ENCODE data around the gene CRADD.

GRCh38 chr12:93831374-93831773 is 154.2 kb downstream of the CRADD start:
- no peak for TF ChIP-seq CTCF (IDR thresholded peaks at IDR 0.05)
- no peak for TF ChIP-seq EZH2 (IDR thresholded peaks at IDR 0.05)
- no peak for TF ChIP-seq EZH2phosphoT487 (IDR thresholded peaks at IDR 0.05)
